Retinal pigment epithelial cell (primary cell): ENCODE data around the gene STXBP5L.

Experiments used
- DNase-seq: peaks from one replicate; pipeline ENCODE4 v3.0.0-alpha.2; 2010; ENCODE audit warnings: low read depth
- H3K4me3 ChIP-seq: 2 replicates; pipeline ENCODE4 v1.5.1; 2011; ENCODE audit warnings: mild to moderate bottlenecking, low read length, control low read depth, moderate library complexity
- TF ChIP-seq, protein P1 (sequence below): conservative IDR thresholded peaks from 2 replicates; pipeline ENCODE4 v1.5.1; 2011; ENCODE audit warnings: low read depth, low read length, control low read depth, inconsistent platforms

STXBP5L gene

DNA sequence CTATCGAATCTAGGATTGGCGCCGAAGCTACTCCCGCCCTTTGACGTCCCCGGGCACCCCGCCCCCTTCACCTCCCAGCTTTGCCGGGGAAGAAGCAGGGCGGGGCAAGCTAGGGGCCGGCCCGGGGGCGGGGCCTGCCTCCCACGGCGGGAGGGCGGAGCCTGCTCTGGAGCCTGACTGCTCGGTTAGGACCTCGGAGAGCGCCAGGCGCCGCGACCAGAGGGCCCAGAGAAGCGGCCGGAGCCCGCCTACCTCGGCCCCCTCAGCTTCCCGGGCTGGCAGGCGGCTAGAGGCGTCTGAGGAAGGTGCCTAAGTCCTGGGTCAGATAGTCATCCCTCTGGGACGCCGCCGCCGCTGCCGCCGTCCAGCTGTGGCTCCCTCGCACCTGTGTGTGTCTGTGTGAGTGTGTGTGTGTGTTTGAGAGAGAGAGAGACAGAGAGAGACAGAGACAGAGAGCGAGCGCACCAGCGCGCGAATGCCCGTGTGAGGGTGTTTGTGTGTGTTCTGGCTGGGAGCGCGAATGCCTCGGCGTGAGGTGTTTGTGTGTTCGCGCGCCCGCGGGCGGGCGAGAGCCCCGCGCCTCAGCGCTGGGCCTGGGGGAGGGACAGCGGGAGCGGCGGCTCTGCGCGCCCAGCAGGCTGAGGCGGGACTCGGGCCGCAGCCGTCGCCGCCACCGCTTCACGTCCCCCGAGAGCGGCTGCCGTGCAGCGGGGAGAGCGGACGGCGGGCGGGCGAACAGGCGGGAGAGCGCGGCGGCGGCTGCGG is at the start of gene STXBP5L:
STXBP5L (plus strand) TSS at position 176 of the 765 bp plus-strand sequence. CDS start 1,374 bp downstream, outside the sequence.
- peak within 1 kb of the TSS; percentile 54 for H3K4me3 ChIP-seq
- DNase-seq, result peak; percentile 39
- TF ChIP-seq, protein P1, sequence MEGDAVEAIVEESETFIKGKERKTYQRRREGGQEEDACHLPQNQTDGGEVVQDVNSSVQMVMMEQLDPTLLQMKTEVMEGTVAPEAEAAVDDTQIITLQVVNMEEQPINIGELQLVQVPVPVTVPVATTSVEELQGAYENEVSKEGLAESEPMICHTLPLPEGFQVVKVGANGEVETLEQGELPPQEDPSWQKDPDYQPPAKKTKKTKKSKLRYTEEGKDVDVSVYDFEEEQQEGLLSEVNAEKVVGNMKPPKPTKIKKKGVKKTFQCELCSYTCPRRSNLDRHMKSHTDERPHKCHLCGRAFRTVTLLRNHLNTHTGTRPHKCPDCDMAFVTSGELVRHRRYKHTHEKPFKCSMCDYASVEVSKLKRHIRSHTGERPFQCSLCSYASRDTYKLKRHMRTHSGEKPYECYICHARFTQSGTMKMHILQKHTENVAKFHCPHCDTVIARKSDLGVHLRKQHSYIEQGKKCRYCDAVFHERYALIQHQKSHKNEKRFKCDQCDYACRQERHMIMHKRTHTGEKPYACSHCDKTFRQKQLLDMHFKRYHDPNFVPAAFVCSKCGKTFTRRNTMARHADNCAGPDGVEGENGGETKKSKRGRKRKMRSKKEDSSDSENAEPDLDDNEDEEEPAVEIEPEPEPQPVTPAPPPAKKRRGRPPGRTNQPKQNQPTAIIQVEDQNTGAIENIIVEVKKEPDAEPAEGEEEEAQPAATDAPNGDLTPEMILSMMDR, result no peak

DNA sequence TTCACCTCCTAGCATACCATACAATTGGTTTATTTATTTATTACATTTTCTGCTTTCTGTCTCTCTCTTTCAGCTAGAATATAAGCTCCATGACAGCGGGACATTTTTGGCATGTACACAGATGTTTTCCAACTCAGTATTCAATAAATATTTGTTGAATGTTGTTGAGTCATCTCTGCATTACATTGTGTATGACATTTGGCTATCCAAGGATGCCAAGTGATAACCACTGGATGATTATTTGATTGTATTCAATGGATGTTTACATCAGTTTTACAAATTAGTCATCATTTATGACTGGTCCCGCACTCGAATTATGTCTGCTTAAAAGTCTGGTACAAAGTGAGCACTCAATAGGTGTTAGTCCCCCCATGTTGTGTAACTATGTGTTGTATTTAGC is 49.5 kb upstream of the STXBP5L start:
- no peak for DNase-seq
- H3K4me3 ChIP-seq, result no peak overlapping the region
- TF ChIP-seq, protein P1, result no peak

DNA sequence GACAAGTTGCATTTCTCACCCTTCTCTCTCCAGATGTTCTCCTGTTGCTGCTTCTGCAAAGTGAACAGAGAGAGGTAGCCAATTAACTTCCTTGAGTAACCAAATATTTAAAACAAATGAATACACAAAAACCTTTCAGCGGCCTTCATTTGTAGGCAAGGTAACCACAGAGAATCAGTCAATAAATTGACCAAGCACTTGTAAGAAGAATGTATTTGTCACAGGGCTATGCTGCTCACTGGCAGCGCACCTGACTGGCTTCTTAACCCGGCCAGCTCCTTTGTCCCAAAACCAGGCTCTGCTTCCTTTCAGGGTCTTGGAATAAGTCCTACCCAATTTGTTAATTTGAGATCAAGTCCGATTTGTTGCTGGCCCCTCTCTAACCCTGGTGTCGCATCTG is 43.5 kb upstream of the STXBP5L start:
- TF ChIP-seq, protein P1, result no peak
- H3K4me3 ChIP-seq, result no peak overlapping the region
- DNase-seq, result no peak

DNA sequence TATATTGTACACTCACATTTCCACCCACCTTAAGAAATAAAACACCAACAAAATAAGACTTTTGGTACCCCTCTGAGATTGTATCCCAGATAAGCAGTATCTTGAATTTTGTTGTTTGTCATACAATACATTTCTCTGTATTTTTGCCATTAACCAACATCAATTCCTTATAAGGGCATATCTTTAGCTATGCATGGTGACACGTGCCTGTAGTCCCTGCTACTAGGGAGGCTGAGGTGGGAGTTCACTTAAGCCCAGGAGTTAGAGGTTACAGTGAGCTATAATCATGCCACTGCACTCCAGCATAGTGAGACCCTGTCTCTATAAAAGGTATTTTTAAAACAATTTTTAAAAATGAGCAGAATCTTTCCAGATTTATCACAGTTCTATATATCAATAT is 32.5 kb upstream of the STXBP5L start:
- TF ChIP-seq, protein P1, result no peak
- no peak overlapping the region for H3K4me3 ChIP-seq
- no peak for DNase-seq

DNA sequence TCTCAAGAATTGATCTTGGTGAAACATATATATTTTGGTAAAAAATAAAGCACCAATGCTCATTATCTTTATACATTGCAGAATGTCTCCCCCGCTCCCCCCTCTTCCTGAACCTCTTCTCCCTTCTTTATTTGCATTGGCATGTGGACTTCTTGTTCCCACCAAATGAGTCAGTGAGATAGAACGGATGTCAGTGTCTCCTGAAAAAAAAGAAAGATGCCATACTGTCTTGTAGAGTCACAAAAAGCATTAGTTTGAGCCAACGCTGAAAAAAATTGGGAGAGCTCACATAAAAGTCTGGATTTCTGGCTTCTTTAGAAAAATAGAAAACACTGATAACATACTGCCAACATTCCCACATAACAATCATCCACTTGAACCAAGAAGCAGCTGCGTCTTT is 32.0 kb upstream of the STXBP5L start:
- DNase-seq, result no peak
- TF ChIP-seq, protein P1, result no peak
- no peak overlapping the region for H3K4me3 ChIP-seq

DNA sequence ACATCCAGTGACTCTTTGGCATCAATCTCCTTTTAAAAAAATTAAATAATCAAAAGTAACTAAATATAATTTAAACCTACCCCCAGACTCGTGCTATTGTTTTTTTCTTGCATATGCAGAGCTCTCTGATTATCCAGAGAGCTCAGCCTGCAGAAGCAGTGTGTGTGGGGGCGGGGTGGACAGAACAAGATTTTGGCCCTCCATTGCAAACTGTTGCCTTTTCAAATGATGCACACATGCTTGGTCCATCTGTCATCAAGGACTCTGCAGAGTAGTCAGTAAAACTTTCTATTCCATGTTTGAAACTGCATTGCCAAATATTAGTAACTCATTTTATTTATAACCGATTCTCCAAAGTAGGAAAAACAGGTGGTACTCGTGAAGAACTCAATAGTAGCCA is 28.6 kb upstream of the STXBP5L start:
- TF ChIP-seq, protein P1, result no peak
- no peak overlapping the region for H3K4me3 ChIP-seq
- no peak for DNase-seq

DNA sequence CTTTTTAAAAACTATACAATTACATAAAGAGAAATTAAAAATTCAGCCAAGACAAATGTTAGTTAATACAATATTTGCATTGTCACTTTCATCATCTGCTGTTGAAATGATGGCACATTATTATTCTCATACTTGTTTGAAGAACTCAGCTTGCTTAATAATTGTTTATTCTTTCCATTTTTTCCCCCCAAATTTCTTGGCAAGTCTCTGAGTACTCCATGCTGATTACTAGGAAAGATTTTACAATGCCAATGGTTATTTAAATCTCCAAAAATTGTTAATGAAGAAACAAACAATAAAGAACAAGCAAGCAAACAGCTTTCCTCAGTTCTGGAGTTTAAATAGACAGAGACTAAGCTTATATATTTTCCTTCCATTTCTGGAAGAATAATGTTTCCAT is 15.1 kb upstream of the STXBP5L start:
- TF ChIP-seq, protein P1, result no peak
- no peak overlapping the region for H3K4me3 ChIP-seq
- no peak for DNase-seq
